ENCODE results near the gene MAGEE2.
"Not testable (repeated sequence)": the region's sequence is repeated elsewhere in the genome, so short reads cannot be mapped to it uniquely, and the experiment has no call there.

The MAGEE2 gene

DNA sequence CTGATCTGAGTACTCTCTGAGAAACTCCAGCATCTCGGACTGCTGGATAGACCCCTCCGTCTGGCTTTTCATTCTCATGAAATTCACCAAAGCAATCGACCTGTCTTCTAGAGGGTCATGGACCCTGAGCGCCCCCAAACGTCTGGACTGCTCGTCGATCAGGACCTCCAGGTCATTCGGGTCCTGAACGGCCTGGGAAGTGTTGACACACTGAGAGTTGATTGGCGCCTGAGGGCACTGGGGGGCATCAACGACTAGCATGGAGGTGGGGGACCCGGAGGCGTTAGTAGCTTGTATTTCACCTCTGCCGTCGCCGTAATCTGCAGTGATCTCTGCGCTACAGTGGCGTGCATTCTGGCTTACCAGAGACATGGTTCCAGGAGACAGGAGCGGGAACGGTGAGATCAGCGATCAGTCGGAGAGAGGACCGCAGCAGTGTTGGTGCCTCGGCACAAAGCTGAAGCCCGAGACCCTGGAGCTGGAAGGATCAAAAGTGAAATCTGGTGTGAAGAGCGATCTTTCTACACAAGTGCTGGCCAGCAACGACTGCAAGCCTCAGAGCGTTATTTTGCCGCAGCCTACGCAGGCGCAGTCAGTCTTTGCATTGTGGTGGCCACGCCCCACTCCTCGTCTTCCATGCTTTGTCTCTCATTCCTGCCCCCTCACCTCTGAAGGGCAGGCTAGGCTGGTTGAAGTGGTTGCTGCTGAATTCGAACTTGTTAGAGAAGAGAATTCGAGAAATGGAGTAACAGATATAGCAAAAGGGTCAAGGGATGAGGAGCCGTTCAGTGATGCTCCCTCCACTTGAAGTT, at the start of gene MAGEE2:
MAGEE2 (minus strand) TSS at position 575 of the 812 bp plus-strand sequence; CDS start at position 372, 203 bp downstream.
- Mint-ChIP-seq H3K9me3 (no peaks in the 10 kb centered on the region), H3K27me3 (peaks cover 3% of the 10 kb centered on the region), H3K4me1 (ENCODE audit: low read depth) (no peaks in the 10 kb centered on the region), H3K36me3 (ENCODE audit: low read depth) (no peaks in the 10 kb centered on the region), H3K27ac (no peak within 1 kb of the TSS), H3K4me3 (peak within 1 kb of the TSS; percentile 80)

DNA sequence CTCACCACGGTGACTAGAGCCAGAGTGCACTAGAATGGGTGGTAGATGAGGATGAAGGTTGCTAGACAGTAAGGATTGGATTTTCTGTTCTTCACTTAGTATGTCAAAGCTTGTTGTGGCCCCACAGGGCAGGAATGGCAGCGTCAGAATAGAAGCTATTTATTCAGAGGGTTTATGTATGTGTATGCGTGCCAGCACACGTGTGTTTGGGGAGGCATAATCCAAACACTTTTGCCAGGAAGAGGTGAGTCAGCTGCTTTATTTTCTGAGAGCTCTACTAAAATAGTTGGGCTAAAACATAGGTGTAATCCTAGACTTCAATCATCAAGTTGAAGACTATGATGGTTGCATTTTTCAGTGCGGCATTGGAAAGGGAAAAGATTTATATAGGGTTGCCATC, 1.2 kb upstream of the MAGEE2 start:
- Mint-ChIP-seq H3K27me3 (peaks cover 3% of the 10 kb centered on the region), H3K27ac (no peak overlapping the region), H3K4me3 (no peak overlapping the region), H3K4me1 (ENCODE audit: low read depth) (no peaks in the 10 kb centered on the region), H3K36me3 (ENCODE audit: low read depth) (no peaks in the 10 kb centered on the region), H3K9me3 (no peaks in the 10 kb centered on the region)

- no peaks in the 10 kb centered on the region for H3K9me3 Mint-ChIP-seq
- H3K27ac Mint-ChIP-seq = no peak overlapping the region
- H3K4me1 Mint-ChIP-seq (ENCODE audit: low read depth) = no peaks in the 10 kb centered on the region
- no peak overlapping the region for H3K4me3 Mint-ChIP-seq
- H3K36me3 Mint-ChIP-seq (ENCODE audit: low read depth) = no peaks in the 10 kb centered on the region
- peaks cover 3% of the 10 kb centered on the region for H3K27me3 Mint-ChIP-seq
Observed at GRCh38 chrX:75781611-75782010, 3.4 kb downstream of the MAGEE2 start.

GRCh38 chrX:75768063-75768462, 17.0 kb downstream of the MAGEE2 start:
- not testable (repeated sequence) for H3K4me1 Mint-ChIP-seq (ENCODE audit: low read depth); H3K36me3 Mint-ChIP-seq (ENCODE audit: low read depth); H3K27ac Mint-ChIP-seq; H3K27me3 Mint-ChIP-seq; H3K4me3 Mint-ChIP-seq; H3K9me3 Mint-ChIP-seq

DNA sequence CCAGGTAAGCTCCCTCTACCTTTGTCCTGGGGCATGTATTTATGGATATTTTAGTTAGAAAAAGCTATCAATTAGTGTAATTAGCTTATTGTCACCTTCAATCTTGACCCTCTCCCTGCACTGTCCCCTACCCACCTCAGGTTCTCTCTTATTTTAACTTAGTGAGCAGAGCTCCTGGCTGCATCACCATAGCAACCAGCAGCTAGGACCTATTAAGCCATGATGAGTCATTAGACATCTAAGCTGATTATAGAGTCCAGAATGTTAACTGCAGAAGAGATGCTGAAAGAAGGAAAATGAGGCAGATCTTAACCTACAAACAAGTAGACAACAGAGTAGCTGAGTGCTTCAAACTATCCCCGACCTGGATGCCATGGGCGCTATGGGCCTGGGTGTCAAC, 36.6 kb downstream of the MAGEE2 start:
- Mint-ChIP-seq H3K9me3 (no peaks in the 10 kb centered on the region), H3K36me3 (ENCODE audit: low read depth) (no peaks in the 10 kb centered on the region), H3K4me1 (ENCODE audit: low read depth) (peaks cover 17% of the 10 kb centered on the region), H3K4me3 (no peak overlapping the region), H3K27ac (no peak overlapping the region), H3K27me3 (no peaks in the 10 kb centered on the region)

GRCh38 chrX:75746891-75747639, 38.0 kb downstream of the MAGEE2 start:
- peak overlapping the region; percentile 78 for H3K4me3 Mint-ChIP-seq
- H3K27me3 Mint-ChIP-seq = no peaks in the 10 kb centered on the region
- peaks cover 2% of the 10 kb centered on the region for H3K9me3 Mint-ChIP-seq
- H3K4me1 Mint-ChIP-seq (ENCODE audit: low read depth) = peaks cover 17% of the 10 kb centered on the region
- H3K27ac Mint-ChIP-seq = peak overlapping the region; percentile 52
- H3K36me3 Mint-ChIP-seq (ENCODE audit: low read depth) = peaks cover 3% of the 10 kb centered on the region

Data from stimulated activated naive CD8-positive, alpha-beta T cell treated with anti-CD3 and anti-CD28 coated beads, Interleukin-15, Interleukin-2, amounts not matched to agents 100 ng/mL and 50 ng/mL, for 24 hours (primary cell).